ENCODE results near the gene OTOG. TPM values are rescaled to one million over a fixed set of nuclear protein-coding genes. Genes with fewer than 3 reads are reported as not detected.

OTOG gene
- total RNA-seq, 1 experiment from 2014 or later: not detected

GRCh38 chr11:17696741-17697140, 149.7 kb downstream of the OTOG start:
- H3K36me3 ChIP-seq (ENCODE audit: low read depth, low read length): no peaks in the 10 kb centered on the region
- H4K20me1 ChIP-seq (ENCODE audit: low read length): no peaks in the 10 kb centered on the region
- POLR2A ChIA-PET (ENCODE audit: unreplicated experiment): interaction anchor here (0.6 kb wide), 1 partner anchor 63 kb away, joined by 3 read pairs; no protein-coding TSS in a partner anchor
- no peak overlapping the region for H2AFZ ChIP-seq (ENCODE audit: low read length)
- no peak for ATAC-seq
- no peaks in the 10 kb centered on the region for H3K9me3 ChIP-seq (ENCODE audit: low read length)
- H3K27ac ChIP-seq (ENCODE audit: low read length): no peak overlapping the region
- DNase-seq: no peak
- no peak overlapping the region for H3K9ac ChIP-seq (ENCODE audit: low read length)
- no TSS peak for BruUV-seq (replicated peaks)
- H3K27me3 ChIP-seq (ENCODE audit: low read length): peaks cover 41% of the 10 kb centered on the region
- H3F3A ChIP-seq (ENCODE audit: low read length, unreplicated experiment): no peaks in the 10 kb centered on the region
- H3K4me3 ChIP-seq (ENCODE audit: low read length): no peak overlapping the region
- CTCF ChIA-PET: no interaction called here
- no peak for TF ChIP-seq EZH2 (IDR thresholded peaks at IDR 0.05; ENCODE audit: low read length, unreplicated experiment)
- TF ChIP-seq EZH2phosphoT487 (IDR thresholded peaks at IDR 0.05; ENCODE audit: borderline replicate concordance, low read length): no peak
- no peak for TF ChIP-seq CTCF (conservative IDR thresholded peaks at IDR 0.05; ENCODE audit: low read depth, low read length)
- no peaks in the 10 kb centered on the region for H3K9me2 ChIP-seq (replicated peaks; ENCODE audit: low read length)
- no peak overlapping the region for H3K4me2 ChIP-seq (ENCODE audit: low read length)
- no peaks in the 10 kb centered on the region for H3K79me2 ChIP-seq (ENCODE audit: low read length)
- intact Hi-C loops (cut with micrococcal nuclease): no loop called here
- H3K4me1 ChIP-seq (ENCODE audit: insufficient read depth, low read length): no peaks in the 10 kb centered on the region

Other genes starting within 250 kb of the OTOG start
- 1.3 and 1.6 TPM in 2 replicates for gene NCR3LG1, start 195.5 kb upstream of the OTOG start, total RNA-seq (2014; rRNA removed)
- 0.98 and 1.8 TPM in 2 replicates for gene KCNJ11, start 158.6 kb upstream of the OTOG start, total RNA-seq (2014; rRNA removed)
- not detected in 2 replicates for gene ABCC8, start 70.4 kb upstream of the OTOG start, total RNA-seq (2014; rRNA removed)
- not detected in 2 replicates for gene USH1C, start 2.8 kb upstream of the OTOG start, total RNA-seq (2014; rRNA removed)
- gene MYOD1, start 172.3 kb downstream of the OTOG start, total RNA-seq (2014; rRNA removed): not detected in 2 replicates
- gene KCNC1, start 187.5 kb downstream of the OTOG start, total RNA-seq (2014; rRNA removed): not detected in 2 replicates